HL-60/S4 (cell line): ENCODE data around the gene AUH.
"Not testable (repeated sequence)": the region's sequence is repeated elsewhere in the genome, so short reads cannot be mapped to it uniquely, and the experiment has no call there.

Experiments used
- in situ Hi-C: fragments of 300-500 bp; cut with MboI; formaldehyde crosslinking; loops from 2 replicates; pipeline ENCODE4 v1.14.3; 2022; ENCODE audit warnings: low sequenced_read_pairs

Gene AUH

GRCh38 chr9:91382298-91382697 lies 20.6 kb upstream of the AUH start:
- in situ Hi-C loops, result no loop called here

- in situ Hi-C loops, result no loop called here
Observed at GRCh38 chr9:91379426-91379825, 17.7 kb upstream of the AUH start.

- in situ Hi-C loops, result no loop called here
Observed at GRCh38 chr9:91378695-91379127, 17.0 kb upstream of the AUH start.

GRCh38 chr9:91378054-91378453 lies 16.3 kb upstream of the AUH start:
- in situ Hi-C loops, result not testable (repeated sequence)

GRCh38 chr9:91376239-91376638 lies 14.5 kb upstream of the AUH start:
- in situ Hi-C loops, result no loop called here

GRCh38 chr9:91374939-91375338 lies 13.2 kb upstream of the AUH start:
- in situ Hi-C loops, result no loop called here

- in situ Hi-C loops, result no loop called here
Observed at GRCh38 chr9:91371894-91372293, 10.2 kb upstream of the AUH start.

GRCh38 chr9:91370006-91370405 lies 8.3 kb upstream of the AUH start:
- in situ Hi-C loops, result not testable (repeated sequence)

GRCh38 chr9:91364702-91365101 lies 3.0 kb upstream of the AUH start:
- in situ Hi-C loops, result no loop called here

- in situ Hi-C loops, result no loop called here
Observed at GRCh38 chr9:91364005-91364404, 2.3 kb upstream of the AUH start.

- in situ Hi-C loops, result no loop called here
Observed at GRCh38 chr9:91362051-91362611, 413 bp upstream of the AUH start.

- in situ Hi-C loops, result no loop called here
Observed at GRCh38 chr9:91360551-91361290, 997 bp downstream of the AUH start.

- in situ Hi-C loops, result no loop called here
Observed at GRCh38 chr9:91359734-91360470, 1.8 kb downstream of the AUH start.

GRCh38 chr9:91359083-91359482 lies 2.6 kb downstream of the AUH start:
- in situ Hi-C loops, result no loop called here

GRCh38 chr9:91354881-91355280 lies 6.8 kb downstream of the AUH start:
- in situ Hi-C loops, result no loop called here

- in situ Hi-C loops, result no loop called here
Observed at GRCh38 chr9:91349115-91349555, 12.6 kb downstream of the AUH start.

- in situ Hi-C loops, result no loop called here
Observed at GRCh38 chr9:91348191-91348807, 13.4 kb downstream of the AUH start.

- in situ Hi-C loops, result no loop called here
Observed at GRCh38 chr9:91347377-91347776, 14.3 kb downstream of the AUH start.

- in situ Hi-C loops, result no loop called here
Observed at GRCh38 chr9:91346644-91347043, 15.1 kb downstream of the AUH start.

- in situ Hi-C loops, result no loop called here
Observed at GRCh38 chr9:91345978-91346377, 15.7 kb downstream of the AUH start.

GRCh38 chr9:91342575-91342974 lies 19.1 kb downstream of the AUH start:
- in situ Hi-C loops, result no loop called here

GRCh38 chr9:91341749-91342148 lies 20.0 kb downstream of the AUH start:
- in situ Hi-C loops, result no loop called here
